ES-I3 (cell line): ENCODE data around the gene MAPT.
"Not testable (repeated sequence)": the region's sequence is repeated elsewhere in the genome, so short reads cannot be mapped to it uniquely, and the experiment has no call there.

Experiments
- H3K36me3 ChIP-seq: 2 replicates; pipeline ENCODE4 v1.6.1; 2013; ENCODE audit warnings: mild to moderate bottlenecking, low read length, control low read depth, moderate library complexity; ENCODE audit not compliant: insufficient read depth
- H3K4me1 ChIP-seq: 2 replicates; pipeline ENCODE4 v1.6.1; 2013; ENCODE audit warnings: mild to moderate bottlenecking, control low read depth, low read length; ENCODE audit not compliant: insufficient read depth
- H3K9ac ChIP-seq: 2 replicates; pipeline ENCODE4 v1.6.1; 2013; ENCODE audit warnings: low read depth, mild to moderate bottlenecking, low read length, moderate library complexity
- H3K9me3 ChIP-seq: 2 replicates; pipeline ENCODE4 v1.6.1; 2013; ENCODE audit warnings: mild to moderate bottlenecking, low read length, moderate library complexity; ENCODE audit not compliant: control insufficient read depth, insufficient read depth

Gene MAPT

DNA sequence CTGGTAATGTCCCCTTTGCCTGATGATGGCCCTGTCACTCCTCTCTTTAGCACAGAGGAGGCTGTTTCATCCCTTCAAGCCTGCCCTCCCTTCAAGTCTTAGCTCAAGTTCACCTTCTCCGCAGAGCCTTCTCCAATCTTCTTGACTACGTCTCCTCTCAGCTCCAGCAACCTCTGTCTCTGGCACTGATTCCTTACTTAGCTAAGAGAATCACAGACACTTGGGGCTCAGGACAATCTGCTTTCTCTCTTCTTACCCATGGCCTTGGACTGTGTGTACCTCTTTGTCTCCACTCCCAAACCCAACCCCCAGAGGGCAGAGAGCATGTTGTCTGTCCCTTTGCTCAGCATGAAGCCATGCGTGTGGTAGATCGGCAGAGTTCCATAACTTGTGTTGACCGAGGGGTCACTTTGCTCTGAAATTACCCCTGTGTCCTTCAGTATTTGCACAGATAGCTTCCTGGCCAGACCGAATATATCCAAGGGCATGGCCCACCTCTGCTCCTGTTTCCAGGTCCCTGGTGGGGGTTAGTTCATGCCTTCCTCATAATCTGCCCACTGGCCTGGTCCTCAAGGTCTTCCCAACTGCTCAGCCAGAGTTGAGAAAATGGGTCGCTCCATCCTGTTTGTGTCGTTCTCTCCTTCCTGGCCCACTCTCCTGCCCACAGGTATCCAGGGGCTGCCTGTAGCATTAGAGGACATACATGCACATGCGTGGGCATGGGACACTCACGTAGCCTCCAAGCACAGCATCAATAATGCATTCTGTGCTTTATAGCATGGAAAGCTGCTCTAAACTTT is 41.6 kb downstream of the MAPT start:
- Histone ChIP-seq H3K4me1 (peaks cover 4% of the 10 kb centered on the region), H3K9ac (no peak overlapping the region), H3K36me3 (no peaks in the 10 kb centered on the region), H3K9me3 (no peaks in the 10 kb centered on the region)

DNA sequence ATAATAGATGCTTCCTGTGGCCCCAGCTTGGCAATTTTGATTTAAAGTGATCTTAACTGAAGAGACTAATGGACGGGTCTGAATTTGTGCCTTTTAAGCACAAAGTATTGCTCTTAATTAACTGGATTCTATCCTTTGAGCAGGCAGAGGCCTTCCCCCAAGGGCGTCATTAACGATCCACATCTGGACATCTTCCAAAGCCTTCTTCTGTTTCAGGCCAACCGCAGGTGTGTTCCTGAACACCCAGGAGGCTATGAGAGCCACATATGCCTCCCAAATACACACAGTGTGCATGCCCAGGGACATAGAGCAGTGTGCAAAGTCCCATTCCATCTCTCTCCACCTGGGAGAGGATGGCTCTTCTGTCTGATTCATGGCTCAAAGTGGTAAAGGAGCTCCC is 42.3 kb downstream of the MAPT start:
- Histone ChIP-seq H3K4me1 (peaks cover 4% of the 10 kb centered on the region), H3K36me3 (no peaks in the 10 kb centered on the region), H3K9ac (no peak overlapping the region)

DNA sequence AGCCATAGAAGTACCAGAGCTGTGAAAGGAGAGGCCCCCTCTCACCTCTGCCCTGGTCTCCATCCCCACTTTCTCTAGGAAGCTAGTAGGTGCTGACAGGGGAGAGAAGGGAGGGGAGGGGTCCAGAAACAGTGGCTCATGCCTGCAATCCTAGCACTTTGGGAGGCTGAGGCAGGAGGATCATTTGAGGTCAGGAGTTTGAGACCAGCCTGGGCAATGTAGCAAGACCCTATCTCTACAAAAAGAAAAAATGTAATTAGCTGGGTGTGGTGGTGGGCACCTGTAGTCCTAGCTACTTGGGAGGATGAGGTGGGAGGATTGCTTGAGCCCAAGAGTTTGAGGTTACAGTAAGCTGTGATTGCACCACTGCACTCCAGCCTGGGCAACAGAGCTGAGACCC is 42.8 kb downstream of the MAPT start:
- H3K36me3 ChIP-seq, H3K9ac ChIP-seq, H3K9me3 ChIP-seq, H3K4me1 ChIP-seq: not testable (repeated sequence)

More for the DNA sequence above, 42.3 kb downstream of the MAPT start:
- no peaks in the 10 kb centered on the region for H3K9me3 ChIP-seq

DNA sequence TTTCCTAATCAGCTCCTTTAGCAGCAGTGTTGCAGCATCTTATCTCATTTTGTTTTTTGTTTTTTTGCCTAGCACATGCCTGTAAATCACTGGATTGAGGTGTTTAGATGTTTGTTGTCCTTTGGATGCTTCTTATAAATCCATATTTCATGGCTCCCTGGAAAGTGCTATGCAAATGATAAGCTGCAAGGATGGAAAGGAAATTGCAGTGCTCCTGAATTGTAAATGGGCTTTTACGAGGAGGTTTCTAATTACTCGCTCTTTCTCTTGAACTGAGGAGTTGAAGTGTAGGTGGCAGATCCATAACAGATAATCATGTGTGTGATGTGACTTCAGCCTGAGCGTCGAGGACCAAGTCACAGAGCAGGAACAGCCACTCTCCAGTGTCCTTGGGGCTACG is 45.0 kb downstream of the MAPT start:
- peaks cover 20% of the 10 kb centered on the region for H3K4me1 ChIP-seq
- H3K9me3 ChIP-seq, result no peaks in the 10 kb centered on the region
- no peaks in the 10 kb centered on the region for H3K36me3 ChIP-seq
- H3K9ac ChIP-seq, result no peak overlapping the region

DNA sequence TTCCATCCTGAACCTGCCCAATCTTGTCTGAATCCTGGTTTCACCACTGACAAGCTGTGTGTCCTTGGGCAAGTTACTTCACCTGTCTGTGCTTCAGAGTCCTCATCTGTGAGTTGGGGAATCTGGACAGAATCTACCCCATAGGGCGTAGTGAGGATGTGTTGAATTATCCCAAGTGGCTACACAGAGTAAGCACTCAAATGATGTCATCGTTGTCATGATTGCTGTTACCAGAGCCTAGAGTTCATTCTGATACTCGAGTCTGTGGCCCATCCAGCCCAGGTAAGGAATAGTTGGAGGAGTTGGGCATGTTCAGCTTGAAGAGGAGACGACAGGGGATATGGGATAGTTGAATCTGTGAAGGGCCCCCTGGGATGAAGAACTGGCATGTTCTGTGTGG is 45.9 kb downstream of the MAPT start:
- no peaks in the 10 kb centered on the region for H3K9me3 ChIP-seq
- H3K9ac ChIP-seq, result no peak overlapping the region
- H3K36me3 ChIP-seq, result no peaks in the 10 kb centered on the region
- H3K4me1 ChIP-seq, result peaks cover 20% of the 10 kb centered on the region

DNA sequence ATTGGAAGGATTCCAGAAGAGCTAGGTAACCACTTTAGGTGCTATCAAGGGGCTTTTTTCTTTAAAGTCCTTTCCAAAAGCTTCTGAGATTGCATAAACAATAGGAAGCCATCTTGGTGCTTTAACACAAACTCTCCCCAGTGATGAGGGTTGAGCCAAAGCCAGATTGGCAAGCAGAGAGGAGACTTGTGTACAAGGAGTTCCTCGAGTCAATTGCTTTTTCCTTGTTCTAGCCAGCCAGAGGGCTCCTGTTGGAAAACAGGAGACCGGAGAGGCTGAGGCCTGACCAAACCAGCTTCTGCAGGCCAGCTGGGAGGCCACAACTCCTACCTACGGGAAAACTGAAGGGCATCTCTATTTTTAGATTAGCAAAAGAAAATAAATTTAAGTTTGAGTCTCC is 46.5 kb downstream of the MAPT start:
- Histone ChIP-seq H3K4me1 (peaks cover 20% of the 10 kb centered on the region), H3K36me3 (no peaks in the 10 kb centered on the region), H3K9me3 (no peaks in the 10 kb centered on the region), H3K9ac (no peak overlapping the region)

DNA sequence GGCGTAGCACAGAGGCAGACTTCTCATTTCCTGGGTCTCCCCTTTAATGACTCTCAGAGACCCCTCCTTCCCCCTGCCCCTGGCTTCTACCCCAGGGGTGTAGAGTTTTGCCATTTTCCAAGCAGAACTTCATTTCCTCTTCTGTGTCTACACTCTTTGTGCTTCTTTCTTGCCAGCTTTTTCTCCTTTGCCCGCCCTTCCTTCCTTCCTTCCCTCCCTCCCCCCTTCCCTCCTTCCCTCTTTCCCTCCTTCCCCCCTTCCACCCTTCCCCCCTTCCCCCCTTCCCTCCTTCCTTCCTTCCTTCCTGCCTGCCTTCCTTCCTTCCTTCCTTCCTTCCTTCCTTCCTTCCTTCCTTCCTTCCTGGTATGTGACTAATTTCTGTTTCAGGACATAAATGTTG is 47.0 kb downstream of the MAPT start:
- H3K9me3 ChIP-seq, result no peaks in the 10 kb centered on the region
- H3K36me3 ChIP-seq, result no peaks in the 10 kb centered on the region
- H3K9ac ChIP-seq, result no peak overlapping the region
- H3K4me1 ChIP-seq, result peaks cover 20% of the 10 kb centered on the region

DNA sequence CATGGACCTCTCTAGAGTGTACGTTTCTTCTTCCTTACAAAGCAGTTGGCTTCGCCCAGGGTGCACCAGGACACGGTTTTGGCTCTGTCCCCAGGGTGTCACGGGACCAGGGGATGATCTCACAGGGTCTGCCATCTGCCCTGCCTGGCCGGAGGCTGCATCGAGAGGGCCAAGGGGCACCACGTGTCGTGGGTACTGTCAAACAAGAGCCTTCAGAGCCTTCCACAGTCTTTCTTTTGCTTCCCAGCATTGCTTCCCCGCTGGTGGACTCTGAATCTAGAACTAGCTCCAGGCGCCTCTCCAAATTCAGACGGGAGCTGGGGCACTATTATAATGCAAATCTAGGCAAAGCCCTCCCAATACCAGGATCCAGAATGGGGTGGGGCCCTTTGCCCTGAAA is 47.9 kb downstream of the MAPT start:
- Histone ChIP-seq H3K9me3 (no peaks in the 10 kb centered on the region), H3K9ac (no peak overlapping the region), H3K36me3 (no peaks in the 10 kb centered on the region), H3K4me1 (peaks cover 20% of the 10 kb centered on the region)

DNA sequence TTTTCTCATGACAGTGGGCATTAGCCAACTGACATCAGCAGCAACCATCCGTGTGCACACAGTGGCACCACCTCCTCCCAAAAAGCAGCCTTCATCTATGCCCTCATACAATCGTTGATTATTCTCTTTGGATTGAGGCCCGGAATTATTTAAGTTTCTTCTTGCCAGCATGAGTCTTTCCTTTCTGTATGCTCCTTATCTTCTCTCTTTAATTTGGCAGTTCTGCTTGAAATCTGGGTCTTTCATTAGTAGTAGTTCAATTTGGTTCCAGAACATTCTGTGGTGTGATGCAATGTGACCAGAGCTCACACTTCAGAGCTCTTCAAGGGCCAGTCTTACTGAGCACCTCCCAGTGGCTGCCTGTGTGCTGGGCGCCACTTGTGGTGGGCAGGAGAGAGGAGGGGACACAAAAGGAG is 52.5 kb downstream of the MAPT start:
- no peaks in the 10 kb centered on the region for H3K36me3 ChIP-seq
- no peaks in the 10 kb centered on the region for H3K9me3 ChIP-seq
- H3K4me1 ChIP-seq, result peaks cover 32% of the 10 kb centered on the region
- no peak overlapping the region for H3K9ac ChIP-seq

DNA sequence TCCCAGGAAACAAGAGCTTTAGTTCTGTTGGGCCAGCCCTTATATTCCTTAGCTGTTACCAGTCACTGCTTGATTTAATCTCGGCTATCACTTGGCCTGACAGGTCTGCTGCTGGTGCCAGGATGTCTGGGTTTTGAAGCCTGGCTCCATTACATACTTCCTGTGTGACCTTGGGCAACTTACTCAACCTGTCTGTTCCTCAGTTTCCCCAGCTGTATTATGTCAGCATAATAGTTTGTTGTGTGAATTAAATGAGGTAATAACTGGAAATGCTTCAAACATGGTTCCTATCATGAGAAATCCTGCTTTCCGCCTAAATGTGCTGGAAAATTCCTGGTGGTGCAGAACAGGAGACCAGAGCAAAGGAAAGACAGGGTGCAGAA is 54.1 kb downstream of the MAPT start:
- Histone ChIP-seq H3K36me3 (no peaks in the 10 kb centered on the region), H3K4me1 (peaks cover 21% of the 10 kb centered on the region), H3K9me3 (no peaks in the 10 kb centered on the region), H3K9ac (peak overlapping the region; percentile 16; the same call in 1 of the 2 replicates)

DNA sequence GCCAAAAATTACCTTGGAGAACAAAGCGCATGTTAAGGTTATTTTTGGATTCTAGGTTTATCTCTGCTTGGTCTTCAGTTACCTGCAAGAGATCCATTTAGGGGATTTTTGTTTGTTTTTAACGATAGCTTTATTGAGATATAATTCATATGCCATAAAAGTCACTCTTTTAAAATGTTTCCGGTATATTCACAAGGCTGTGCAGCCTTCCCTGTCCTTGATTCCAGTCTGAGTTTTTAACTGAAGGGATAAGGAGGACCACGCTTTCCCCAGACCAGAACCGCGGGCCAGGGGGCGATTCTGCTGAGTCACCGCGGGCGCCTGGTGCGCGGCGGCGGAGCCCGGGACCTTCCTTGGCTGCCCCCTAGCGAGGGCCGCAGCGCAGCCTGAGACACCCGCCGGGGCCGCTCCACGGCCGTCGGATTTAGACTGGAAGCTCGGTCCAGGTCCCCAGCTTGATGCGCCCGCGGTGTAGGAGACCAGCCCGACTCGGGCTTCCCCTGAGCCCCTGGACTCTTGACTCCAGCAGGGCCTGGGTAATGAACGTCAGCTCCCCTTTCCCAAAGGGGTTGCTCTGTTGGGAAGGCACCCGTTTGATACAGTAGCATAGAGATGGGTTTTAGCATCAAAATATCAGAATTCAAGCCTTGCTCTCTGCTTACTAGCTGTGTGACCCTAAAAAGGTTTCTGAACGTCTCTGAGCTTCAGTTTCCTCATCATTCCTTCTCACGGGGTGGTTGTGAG is 54.7 kb downstream of the MAPT start:
- peaks cover 21% of the 10 kb centered on the region for H3K4me1 ChIP-seq
- no peaks in the 10 kb centered on the region for H3K9me3 ChIP-seq
- peak overlapping the region; percentile 16 for H3K9ac ChIP-seq
- H3K36me3 ChIP-seq, result no peaks in the 10 kb centered on the region

DNA sequence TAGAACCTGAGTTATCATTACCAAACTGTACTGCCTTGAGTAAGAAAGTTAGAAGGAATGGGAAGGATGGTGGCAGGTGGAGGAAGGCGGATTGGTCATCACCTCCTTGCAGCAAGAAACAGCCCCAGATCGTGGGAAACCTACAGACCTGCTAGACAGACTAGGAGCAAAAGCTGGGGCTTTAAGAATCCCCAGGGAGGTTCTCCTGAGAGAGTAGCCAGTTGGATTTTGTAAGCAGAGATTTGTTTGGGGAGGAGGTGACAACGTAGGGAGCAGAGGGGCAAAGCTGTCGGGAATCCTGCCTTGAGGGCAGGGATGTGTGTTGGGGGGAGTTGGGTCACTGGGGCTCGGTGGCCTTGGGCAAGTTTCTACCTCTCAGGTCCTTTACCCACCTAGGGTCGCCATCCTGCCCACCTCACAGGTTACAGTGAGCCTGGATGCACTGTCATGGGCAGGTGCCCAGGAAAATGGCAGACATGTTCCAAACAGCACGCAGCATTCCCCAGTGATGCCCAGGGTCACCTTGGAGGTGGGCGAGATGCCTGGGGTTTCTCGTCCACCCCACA is 55.5 kb downstream of the MAPT start:
- Histone ChIP-seq H3K36me3 (no peaks in the 10 kb centered on the region), H3K9ac (no peak overlapping the region), H3K9me3 (no peaks in the 10 kb centered on the region), H3K4me1 (peaks cover 21% of the 10 kb centered on the region)

DNA sequence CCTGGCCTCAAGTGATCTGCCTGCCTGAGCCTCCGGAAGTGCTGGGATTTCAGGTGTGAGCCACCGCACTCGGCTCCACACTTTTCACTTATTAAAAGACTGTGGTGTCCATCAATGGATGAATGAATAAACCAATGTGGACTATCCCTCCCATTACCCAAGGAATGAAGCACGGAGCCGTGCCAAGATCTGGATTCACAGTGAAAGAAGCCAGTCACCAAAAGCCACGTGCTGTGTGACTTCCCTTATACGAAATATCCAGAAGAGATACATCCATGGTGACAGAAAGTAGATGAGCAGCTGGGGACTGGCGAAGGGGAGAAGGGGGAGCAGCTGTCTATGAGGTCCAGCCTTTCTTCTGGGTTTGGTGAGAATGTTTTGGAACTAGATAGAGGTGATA is 56.5 kb downstream of the MAPT start:
- Histone ChIP-seq H3K9ac (no peak overlapping the region), H3K9me3 (no peaks in the 10 kb centered on the region), H3K4me1 (peaks cover 21% of the 10 kb centered on the region), H3K36me3 (no peaks in the 10 kb centered on the region)

DNA sequence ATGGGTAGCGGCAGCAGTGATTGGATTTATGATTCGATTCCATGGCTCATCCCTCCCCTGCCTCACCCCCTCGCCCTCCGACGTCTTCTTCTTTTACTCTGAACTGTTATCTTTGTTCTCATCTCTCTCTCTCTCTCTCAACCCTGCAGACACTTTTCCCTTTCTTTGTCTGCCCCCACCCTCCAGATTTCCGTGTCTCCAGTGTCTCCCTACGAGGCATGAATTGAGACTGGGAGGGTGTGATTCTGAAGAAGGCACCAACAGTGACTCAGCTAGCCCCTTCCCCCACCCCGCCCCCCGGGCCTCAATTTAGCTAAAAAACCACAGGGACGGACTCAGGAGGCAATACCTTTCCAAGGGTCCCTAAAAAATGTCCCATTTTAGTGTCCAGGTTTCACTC is 57.0 kb downstream of the MAPT start:
- Histone ChIP-seq H3K9ac (no peak overlapping the region), H3K9me3 (no peaks in the 10 kb centered on the region), H3K4me1 (peaks cover 21% of the 10 kb centered on the region), H3K36me3 (no peaks in the 10 kb centered on the region)

DNA sequence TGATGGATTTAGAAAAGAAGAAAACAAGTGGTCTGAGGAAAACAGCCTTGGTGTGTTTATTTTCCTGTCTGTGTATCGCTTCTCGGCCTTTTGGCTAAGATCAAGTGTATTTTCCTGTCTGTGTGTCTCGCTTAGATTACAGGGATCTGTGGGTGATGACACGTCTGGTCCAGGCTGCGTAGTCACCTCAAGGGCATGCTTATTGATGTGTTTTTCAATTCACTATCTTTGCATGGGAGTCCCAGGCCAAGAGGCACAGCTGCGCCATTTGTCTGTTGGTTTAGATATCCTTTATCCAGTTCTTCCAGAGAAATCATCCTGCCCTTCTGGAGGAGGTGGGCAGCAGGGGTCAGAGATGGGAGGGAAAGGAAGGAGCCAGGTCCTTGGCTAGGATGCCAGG is 57.6 kb downstream of the MAPT start:
- Histone ChIP-seq H3K9me3 (no peaks in the 10 kb centered on the region), H3K36me3 (no peaks in the 10 kb centered on the region), H3K9ac (no peak overlapping the region), H3K4me1 (peaks cover 21% of the 10 kb centered on the region)
